IPS DF 4.7 (cell line): ENCODE data around the gene CRADD.

Experiments
- DNase-seq: peaks from one replicate; pipeline ENCODE4 v3.0.0-alpha.2; 2013; ENCODE audit warnings: low spot score; ENCODE audit errors: extremely low read depth

CRADD gene

DNA sequence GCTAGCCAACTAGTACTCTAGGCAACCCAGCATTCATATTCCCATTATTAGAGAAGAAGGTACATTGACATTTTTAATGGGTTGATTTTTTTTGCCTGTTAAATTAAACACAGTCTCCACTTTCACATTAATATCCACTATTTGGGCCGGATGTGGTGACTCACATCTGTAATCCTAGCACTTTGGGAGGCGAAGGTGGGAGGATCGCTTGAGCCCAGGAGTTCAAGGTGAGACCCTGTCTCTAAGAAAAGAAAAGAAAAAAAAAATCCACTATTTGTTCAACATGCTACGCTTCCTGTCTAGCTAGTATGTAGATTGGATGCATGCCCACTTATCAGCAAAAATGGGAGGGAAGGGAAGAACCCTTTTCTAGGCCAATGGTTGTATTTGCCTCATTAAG is 7.1 kb upstream of the CRADD start:
- DNase-seq, result no peak

DNA sequence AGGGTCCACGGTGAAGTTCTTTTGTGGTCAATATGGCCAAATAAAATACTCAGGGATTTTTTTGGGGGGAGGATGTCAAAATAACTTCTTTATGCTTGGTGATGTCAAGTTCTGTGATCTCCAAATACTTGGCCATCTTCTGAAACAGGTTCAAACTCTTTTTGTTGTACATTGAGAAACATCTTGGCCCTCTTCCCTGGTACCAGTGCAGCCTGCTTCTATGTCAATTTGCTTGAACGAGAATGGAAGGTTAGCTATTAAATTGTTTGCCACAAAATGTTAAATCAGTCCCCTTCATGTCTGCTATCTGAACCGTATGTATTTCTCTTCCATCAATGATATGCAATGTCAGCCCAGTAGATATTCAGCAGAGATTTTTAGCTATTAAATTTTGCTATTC is 6.1 kb upstream of the CRADD start:
- no peak for DNase-seq

DNA sequence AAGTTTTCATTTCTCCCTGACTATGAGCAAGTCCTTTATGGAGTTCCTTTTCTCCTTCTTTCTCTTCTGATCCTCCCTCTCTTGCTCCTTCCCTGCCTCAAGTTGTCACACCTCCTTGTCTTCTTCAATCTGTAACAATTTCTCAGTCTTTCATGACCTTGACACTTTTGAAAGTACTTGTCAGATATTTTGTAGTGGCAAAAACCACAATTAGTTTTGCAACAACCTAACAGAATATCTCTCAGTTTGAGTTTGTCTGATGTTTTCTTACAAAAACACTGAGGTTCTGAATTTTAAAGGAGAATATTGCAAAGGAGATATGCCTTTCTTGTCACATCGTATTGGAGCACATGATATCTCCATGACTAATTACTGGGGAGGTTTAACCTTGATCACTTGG is 4.1 kb upstream of the CRADD start:
- DNase-seq, result no peak

DNA sequence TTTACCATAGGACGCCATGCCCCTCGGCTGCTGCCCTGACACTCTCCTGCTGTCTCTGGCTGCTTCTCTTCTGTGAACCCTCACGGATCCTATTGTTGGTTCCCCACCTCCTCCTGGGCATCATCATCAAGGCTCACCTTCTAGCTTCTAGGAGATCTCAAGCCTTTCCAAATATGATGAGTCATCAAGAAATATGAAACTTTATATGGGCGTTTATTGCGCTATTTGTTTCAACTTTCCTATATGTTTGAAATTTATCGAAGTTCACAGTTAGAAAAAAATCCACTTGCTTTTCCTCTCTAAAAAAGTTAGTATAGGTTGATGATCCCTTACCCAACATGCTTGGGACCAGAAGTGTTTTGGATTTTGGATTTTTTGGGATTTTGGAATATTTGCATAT is 2.8 kb upstream of the CRADD start:
- no peak for DNase-seq

DNA sequence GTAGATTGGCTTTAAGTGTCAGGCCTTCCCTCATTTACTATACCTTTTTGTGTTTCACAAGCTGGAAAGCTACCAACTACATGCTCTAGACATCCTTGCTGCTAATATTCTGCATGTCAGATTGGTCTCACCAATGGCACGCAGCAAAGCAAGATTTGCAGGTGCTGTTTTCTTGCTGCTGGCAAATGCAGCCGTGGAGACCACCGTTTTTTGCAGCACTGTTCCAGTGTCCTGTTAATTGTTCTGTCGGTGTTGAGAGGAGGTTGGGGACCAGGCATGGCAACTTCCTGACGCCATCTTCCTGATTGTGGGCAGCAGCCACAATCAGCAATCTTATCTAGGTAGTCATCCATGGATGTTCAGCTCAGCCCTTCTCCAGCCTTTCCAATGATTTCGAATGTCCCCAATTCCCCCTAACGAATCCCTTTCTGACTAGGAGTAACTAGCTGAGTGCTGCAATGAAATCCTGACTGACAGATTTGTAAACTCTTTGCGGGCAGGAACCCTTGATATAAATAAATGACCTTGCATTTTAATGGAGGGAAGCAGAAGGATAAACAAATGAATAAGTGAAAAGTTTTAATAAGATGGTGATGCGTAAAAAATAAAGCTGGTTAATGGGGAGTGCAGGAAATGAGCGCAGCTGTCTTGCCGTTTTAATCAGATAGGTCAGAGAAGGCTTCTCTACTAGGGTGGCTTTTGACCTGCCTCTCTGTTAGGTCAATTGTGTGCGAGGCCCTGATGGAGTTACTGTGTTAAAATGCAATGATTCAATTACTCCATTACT is 574 bp upstream of the CRADD start:
- no peak for DNase-seq

DNA sequence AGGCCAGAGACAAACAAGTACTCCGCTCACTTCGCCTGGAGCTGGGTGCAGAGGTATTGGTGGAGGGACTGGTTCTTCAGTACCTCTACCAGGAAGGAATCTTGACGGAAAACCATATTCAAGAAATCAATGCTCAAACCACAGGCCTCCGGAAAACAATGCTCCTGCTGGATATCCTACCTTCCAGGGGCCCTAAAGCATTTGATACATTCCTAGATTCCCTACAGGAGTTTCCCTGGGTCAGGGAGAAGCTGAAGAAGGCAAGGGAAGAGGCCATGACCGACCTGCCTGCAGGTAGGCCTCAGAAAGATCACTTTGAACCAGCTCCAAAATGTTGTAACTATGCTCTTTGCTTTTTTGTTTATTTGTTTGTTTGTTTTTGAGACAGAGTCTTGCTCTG is 1.6 kb downstream of the CRADD start:
- DNase-seq, result no peak

DNA sequence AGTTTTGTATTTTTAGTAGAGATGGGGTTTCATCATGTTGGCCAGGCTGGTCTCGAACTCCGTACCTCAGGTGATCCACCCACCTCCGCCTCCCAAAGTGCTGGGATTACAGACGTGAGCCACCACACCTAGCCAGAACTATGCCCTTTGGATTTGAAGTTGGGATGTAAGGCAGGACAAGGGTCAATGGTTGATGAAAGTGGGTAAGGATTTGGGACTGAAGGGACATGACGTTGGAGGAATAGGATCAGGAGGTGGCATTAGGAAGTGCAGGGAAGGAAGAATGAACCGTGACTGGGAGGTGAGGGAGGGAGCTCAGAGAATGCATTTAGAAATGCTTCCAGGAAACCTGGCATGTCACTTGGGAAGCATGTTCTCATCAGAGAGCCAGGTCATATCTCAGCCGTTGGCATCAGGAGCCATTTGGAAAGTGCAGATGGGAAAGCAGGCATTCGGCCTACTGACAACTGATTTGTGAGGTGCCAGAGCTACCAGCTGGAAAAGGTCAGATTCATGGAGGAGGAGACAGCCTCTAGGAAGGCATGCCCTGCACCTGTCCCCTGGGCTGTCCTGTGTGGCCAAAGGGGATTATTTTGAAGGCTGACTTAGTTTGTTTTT is 2.2 kb downstream of the CRADD start:
- DNase-seq, result no peak

DNA sequence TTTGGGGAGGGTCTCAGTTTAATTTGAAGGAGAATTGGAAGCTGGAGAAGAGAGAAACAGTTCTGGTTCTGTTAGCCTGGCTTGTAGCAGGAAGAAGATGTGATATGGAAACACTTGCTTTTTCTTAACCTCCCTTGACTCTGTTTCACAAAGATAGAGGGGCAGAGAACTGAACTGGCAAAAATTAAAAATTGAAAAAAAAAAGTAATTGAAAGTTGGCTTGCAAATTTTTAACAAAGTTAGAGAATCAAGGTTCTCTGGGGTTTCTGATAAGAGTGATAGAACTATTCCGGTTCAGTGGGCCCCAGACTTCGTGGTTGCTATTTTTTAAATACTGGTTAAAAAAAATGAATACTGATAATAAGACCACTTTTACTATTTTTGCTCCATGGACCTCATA is 2.8 kb downstream of the CRADD start:
- DNase-seq, result no peak

DNA sequence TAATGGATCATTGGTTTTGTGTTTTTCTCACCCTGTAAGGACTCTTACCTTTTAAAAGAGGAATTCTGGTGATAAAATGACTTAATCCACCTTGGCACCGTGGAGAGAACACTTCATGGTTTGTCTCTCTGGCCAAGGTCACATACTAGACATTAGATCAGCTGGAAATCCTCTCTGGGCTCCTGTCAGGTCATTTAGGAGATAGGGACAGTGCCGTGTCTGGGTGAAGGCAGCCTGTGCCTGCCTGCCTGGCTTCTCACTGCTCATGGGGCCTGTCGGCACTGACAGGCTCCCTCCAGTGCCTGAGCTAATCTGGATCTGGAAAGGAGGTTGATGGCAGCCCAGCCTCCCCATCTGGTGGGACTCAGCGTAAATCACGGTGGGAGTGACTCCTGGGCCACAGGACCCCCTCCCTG is 5.7 kb downstream of the CRADD start:
- no peak for DNase-seq

DNA sequence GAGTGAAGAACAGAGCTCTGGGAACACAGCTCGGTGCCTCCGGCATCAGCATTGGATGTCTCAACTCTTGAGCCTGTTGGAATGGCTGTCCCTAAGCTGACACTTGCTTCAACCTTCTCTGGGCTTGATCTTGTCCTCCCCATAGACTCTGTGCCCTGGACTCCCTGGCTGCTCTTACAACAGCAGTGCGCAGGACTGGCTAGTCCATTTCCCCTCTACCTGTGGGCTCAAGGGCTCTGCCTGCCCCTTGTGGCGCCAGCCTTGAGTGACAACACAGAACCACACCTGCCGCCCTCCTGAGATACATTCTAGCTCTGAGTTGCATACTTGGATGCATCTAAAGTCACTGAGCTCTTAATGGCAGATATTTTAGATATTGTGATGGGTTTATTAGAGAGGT is 6.2 kb downstream of the CRADD start:
- no peak for DNase-seq

DNA sequence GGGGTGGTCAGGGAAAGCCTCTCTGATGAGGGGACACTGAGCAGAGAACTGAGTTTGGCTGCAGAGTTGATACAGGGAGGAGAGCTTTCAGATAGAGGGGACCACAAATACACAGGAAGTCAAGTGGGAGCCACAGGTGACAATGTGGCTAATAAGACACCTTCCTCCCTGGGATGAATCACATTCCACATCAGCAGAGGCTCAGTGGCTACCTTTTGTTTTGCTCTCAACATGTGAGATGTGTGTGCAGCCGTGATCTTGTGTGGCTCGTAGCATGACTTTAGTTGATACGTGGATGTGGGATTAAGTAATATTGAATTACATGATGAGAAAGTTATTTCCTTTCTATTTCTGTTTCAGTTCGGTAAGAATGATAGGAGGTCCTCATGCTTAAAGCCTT is 7.5 kb downstream of the CRADD start:
- no peak for DNase-seq

DNA sequence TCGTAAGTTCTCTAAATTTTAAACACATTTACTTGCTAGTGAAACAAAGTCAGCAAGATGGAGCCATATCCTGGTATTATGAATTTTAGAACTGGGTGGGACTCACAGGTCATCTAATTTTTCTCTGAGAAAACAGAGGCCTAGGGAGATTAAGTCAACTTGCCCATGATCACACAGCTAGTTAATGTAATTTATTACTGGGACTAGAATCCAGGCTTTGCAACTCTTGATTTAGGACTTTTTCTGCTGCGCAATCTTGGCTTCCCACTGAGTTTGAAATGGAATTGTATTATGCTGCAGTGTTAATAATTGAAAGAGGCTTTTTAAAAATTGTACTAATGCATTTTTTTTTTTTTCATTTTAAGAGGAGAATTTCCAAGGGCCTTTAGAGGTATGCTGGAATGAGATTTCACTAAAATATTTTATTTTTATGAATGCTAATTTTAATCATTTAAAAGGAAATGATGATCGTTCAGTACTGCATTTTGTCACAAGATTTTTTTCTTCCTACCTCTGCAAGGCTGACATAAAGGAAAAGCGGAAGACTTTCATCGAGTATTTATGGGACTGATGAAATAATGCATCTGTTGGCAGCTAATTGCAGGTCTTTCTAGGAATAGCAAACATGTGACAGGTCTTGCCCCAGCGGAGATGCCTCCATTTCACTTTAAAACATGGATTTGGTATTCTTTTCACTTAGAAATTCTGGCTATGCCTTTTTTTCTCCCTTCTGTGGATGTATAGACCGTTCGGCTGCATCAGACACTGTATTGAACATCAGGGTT is 9.6 kb downstream of the CRADD start:
- no peak for DNase-seq

DNA sequence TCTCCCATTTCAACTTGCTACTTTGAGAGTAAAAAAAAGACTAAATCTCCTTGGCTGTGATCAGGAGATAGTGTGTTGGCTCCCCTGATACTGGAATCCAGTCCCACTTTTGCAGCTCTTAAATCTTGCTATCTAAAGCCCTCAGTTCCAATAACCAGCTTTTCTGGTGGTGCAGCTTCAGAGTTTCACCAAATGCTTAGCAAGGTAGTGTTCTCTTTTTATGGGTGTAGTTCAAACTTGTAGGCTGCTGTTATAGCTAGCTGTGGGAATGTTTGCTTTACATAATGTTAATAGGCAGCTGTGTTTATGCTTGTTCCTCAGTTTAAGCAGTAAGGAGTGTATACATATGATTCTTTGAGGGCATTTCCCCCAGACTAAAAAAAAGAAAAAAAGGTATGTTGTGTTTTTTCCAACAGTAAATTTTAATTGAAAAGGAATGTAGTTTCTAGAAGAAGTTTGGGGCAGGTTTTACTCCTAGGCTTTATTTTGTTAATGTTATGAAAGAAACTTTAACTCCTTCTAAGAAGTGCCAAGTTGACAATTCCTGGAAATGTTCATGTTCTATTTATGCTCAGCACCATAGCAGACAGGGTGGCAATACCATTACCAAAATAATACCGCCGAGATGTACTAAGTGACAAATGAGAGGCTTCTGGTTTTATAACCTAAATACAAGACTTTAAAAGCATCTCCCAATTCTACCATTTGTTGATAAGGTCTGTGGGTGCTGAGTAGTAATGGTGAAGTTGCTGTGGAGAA is 12.1 kb downstream of the CRADD start:
- DNase-seq, result no peak

DNA sequence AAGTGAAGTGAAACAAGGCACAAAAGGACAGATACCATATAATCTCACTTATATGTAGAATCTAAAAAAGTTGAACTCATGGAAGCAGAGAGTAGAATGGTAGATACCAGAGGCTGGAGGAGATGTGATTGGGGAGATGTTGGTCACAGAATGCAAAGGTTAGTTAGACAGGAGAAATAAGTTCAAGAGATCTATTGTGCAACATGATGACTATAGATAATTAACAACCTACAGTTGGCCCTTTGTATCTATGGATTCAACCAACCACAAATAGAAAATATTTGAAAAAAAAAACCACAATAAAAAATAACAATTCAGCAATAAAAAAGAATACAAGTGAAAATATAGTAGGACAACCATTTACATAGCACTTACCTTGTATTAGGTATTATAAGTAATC is 19.3 kb downstream of the CRADD start:
- no peak for DNase-seq

DNA sequence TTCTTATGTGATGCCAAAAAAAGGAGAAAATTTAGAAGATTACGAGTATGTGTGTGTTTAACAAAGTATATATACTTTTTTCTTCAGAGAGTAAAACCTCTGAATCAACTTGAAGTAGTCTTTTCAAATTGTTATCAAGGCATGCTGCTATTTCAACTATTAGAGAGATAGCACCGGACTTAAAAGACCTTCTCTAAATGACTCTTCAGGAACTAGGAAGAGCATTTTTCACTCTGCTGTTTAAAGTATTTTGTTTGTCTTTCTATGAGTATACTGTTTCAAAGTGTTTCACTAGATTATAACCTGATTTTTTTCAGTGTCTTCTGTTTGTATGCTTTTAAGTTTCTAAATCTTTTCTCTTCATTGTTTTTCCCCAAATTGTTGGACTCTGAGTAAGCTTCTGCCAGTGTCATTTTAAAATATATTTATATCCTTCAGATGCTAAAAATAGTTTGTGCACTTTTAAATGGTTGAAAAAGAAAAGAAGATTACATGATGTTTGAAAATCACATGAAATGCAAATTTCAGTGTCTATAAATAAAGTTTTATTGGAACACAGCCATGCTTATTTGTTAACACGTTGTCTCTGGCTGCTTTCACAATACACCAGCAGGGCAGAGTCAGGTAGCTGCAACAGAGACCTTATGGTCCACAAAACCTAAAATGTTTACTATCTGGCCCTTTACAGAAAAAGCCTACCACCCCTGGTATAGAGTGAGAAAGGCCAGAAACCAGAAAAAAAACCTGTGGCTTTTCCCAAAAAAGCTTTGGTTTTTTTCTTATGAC is 21.3 kb downstream of the CRADD start:
- no peak for DNase-seq

DNA sequence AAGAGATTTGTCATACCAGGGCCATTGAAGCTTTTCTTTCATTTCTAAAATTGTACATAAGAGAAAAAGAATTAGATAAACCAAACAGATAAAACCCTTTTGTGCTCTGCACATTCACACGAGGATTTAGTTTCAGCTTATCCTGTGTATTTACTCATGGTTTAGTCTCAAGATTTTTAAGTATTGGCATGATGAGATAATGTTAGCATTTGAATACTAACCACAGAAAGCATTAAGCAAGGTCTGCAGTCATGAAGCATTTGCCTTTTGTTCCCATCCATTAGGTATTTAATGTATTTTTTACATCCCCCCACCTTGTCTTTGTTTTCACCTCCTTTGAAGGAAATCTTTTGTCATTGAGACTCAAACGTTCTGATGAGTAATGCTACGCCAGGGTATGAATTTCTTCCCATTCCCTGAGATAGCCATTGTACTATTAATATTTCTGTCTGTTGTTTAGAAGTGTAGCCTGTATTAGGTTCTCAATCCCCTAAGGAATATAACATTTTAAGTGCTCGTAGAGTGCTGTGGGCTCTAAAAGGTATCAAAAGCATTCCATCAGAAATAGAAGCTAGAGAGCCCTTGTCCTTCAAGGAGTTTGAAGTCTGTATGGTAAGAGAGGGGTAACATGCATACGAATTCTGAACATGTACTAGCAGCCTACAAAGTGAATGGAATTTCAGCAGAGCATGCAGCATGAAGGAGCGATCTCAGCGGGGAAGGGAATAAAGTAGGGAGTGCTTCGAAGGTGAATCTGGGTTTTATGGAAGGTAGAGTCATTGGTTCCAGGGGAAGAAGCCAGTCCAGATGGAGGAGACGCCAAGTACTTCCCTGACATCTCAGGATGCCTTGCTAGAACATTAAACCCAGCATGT is 22.3 kb downstream of the CRADD start:
- DNase-seq, result no peak

DNA sequence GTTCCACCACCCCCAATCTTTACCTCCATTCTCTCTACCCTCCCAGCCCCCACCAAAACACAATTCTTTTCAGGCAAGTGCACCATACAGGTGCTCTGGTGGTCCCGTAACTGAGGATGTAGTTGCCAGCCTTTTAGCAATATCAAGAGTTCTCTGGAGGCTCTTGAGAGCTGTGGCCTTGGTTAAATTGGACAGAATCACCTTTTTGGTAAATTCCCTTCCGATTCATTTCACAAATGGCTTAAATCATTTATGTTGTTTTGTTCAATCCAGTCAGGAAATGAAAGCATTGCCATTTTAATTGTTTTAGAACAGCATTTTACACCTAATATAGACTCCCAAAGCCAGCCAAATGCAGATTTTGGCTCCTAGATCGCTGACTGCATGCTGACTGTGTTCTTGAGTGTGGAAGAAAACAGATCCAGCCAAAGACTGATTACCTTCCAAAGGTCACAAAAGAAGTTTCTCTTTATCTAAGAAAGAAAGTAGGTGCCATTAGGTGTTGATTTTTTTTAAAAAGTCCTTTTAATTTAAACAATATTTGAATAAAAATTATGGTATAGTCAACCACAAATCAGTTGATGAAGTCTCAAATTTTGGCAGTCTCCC is 25.6 kb downstream of the CRADD start:
- DNase-seq, result no peak

DNA sequence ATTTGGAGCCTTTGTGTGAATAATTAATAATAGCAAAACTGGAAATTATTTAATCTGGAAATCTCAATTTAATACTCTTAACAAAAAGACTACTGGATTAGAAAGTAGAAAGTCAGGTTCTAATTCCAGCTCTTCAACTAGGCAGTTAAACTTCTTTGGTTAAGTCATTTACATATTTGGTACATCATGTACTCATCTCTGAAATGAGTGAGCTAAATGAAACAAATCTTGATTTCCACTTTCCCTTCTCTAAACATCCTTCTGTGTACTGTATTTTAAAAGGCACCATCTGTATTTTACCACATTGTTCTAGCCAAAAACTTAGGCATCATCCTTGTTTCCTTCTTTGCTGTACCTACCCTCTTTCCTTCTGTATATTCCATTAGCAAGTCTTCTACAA is 26.9 kb downstream of the CRADD start:
- DNase-seq, result no peak

DNA sequence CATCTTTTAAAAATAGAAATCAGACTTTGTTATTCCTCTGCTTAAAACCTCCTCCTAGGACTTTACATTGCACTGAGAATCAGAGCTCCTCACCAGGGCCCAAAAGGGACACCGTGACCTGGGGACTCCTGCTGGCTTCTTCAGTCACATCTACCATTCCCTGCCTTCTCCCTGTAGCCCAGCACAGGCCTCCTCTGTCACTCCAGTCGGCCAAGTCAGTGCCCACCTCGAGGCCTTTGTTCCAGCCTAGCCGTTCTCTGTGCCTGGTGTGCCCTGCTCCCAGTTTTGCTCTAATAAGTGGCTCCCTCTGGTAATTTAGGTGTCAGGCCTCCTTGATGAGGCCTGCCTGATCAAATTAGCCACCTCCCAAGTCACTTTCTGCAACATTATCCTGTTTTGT is 27.4 kb downstream of the CRADD start:
- DNase-seq, result no peak

DNA sequence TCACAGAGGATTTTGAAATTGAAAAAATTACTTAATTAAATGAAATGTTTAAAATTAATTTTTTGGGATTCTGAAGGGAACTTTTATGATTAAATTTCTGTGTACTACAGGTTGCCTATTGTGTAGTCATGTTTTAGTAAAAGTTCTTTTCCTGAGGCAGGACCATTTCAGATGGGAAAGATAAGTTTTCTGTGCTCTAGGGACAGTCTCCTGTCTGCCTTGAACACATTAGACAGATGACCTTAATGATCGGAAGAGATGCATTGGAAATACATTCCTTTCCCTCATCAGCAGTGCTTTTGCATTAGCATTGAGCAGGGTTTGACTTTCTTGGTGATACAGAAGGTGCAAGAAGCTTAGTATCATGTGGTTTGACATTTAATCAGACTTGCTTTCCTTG is 28.1 kb downstream of the CRADD start:
- DNase-seq, result no peak
